Prostate gland (tissue), 2 donors: ENCODE data around the gene PNPLA5. TPM values are rescaled to one million over a fixed set of nuclear protein-coding genes. Genes with fewer than 3 reads are reported as not detected.

Experiments used
- DNase-seq: peaks from one replicate; pipeline ENCODE4 v3.0.0-alpha.2; 2019; ENCODE audit warnings: low spot score
- H3K27ac ChIP-seq, 2 donors: fragments of 200-600 bp; sonication (generic); 2 replicates each; pipeline ENCODE4 v1.5.1; 2017 to 2019
- H3K27me3 ChIP-seq: fragments of 200-600 bp; sonication (generic); replicated peaks from 2 replicates; pipeline ENCODE4 v1.5.1; 2019; ENCODE audit not compliant: insufficient read depth
- H3K36me3 ChIP-seq, 2 donors: fragments of 200-600 bp; sonication (generic); 1 replicate in 1 of 2; 2 replicates in 1 of 2; pipeline versions ENCODE4 v1.5.1 to v1.8.1; 2017 to 2019
- H3K4me1 ChIP-seq: fragments of 200-600 bp; sonication (generic); replicated peaks from 2 replicates; pipeline ENCODE4 v1.5.1; 2019
- H3K4me3 ChIP-seq, 2 donors: fragments of 200-600 bp; sonication (generic); 2 replicates each; pipeline ENCODE4 v1.5.1; 2017 to 2019
- H3K9me3 ChIP-seq: fragments of 200-600 bp; sonication (generic); 2 replicates; pipeline ENCODE4 v1.5.1; 2017
- POLR2A ChIP-seq: fragments of 450-650 bp; IDR thresholded peaks from one replicate; pipeline ENCODE4 v1.6.1; 2016; ENCODE audit warnings: antibody characterized with exemption, mild to moderate bottlenecking
- POLR2AphosphoS5 ChIP-seq: sonication (generic); formaldehyde crosslinking; IDR thresholded peaks from one replicate; pipeline ENCODE4 v1.6.1; 2017; ENCODE audit warnings: antibody characterized with exemption
- WGBS: methylation state at CpG from one replicate; pipeline ENCODE4 v1.1.5; 2018; 5-methylcytosine and 5-hydroxymethylcytosine counted together
- intact Hi-C: fragments of 100-400 bp; cut with DNase I; formaldehyde crosslinking; loops from one replicate; pipeline ENCODE4 v1.14.2; 2022
- total RNA-seq, 2 donors: library from RNA; depleted of rRNA; stranded (reverse); fragments of >200 nt; gene quantifications; one replicate each; pipeline ENCODE4 v1.1.0, GENCODE V29; 2016
- TF ChIP-seq, protein P1 (sequence below), 4 experiments: fragments of 200-600 bp in 2 of 4; fragments of 450-650 bp in 2 of 4; sonication (generic) in 2 of 4; IDR thresholded peaks; 1 replicate in 3 of 4; 2 replicates in 1 of 4; pipeline ENCODE4 v1.5.1; 2016 to 2019; ENCODE audit warnings: antibody characterized with exemption in 4 of 4, mild to moderate bottlenecking in 2 of 4, moderate library complexity in 2 of 4

The PNPLA5 gene
- total RNA-seq, 2 donors from 2014 or later = not detected

DNA sequence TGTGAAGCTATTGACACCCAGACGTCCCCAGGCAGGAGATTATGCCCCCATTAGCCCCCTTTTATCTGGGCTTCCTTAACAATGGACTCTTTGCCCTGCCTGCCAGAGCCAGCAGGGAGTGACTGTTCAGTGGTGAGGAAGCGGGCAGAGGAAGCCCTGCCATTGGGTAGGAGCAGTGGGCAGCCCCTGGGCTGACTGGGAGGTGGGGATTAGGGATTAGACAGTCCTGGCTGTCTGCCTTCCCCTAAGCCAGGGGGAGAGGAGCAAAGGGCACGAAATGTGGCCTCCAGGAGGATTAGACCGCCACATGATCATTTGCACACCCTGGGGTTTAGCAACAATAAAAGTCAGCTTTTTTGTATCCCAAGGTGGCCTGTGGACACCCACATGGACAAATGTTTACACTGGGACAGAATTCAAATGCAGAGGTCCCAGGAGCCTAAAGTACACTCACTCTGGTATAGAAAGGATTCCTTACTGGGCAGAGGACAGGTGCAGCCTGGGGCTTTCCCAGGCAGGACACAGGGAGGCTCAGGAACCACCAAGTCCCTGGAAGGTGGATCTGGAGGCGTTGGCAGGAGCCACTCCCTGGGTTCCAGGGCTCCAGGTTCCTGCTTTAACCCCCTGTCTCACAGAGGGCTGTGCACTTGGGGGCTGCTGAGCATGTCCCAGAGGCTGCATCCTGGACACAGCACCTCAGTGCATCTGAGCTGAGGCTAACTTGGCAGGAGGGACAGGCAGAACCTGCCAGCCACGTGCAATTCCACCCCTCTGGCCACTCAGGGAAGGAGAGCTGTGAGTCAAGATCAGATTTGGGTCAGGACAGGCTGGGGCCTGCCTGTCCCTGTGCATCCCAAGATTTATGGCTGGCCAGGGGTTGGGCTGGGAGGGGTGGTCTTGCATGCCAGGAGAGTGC, 33.9 kb upstream of the PNPLA5 start:
- Histone ChIP-seq H3K4me1 (no peaks in the 10 kb centered on the region), H3K27ac (no peak overlapping the region), H3K27me3 (no peaks in the 10 kb centered on the region), H3K9me3 (no peaks in the 10 kb centered on the region), H3K36me3 (no peaks in the 10 kb centered on the region), H3K4me3 (no peak overlapping the region)
- WGBS = 55% methylated on average over 6 of the region's 6 CpGs
- intact Hi-C loops = no loop called here
- peak; percentile 28 for DNase-seq
- TF ChIP-seq POLR2AphosphoS5 = peak; percentile 57
- TF ChIP-seq, protein P1, sequence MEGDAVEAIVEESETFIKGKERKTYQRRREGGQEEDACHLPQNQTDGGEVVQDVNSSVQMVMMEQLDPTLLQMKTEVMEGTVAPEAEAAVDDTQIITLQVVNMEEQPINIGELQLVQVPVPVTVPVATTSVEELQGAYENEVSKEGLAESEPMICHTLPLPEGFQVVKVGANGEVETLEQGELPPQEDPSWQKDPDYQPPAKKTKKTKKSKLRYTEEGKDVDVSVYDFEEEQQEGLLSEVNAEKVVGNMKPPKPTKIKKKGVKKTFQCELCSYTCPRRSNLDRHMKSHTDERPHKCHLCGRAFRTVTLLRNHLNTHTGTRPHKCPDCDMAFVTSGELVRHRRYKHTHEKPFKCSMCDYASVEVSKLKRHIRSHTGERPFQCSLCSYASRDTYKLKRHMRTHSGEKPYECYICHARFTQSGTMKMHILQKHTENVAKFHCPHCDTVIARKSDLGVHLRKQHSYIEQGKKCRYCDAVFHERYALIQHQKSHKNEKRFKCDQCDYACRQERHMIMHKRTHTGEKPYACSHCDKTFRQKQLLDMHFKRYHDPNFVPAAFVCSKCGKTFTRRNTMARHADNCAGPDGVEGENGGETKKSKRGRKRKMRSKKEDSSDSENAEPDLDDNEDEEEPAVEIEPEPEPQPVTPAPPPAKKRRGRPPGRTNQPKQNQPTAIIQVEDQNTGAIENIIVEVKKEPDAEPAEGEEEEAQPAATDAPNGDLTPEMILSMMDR (IDR thresholded peaks at IDR 0.05) = no peak

DNA sequence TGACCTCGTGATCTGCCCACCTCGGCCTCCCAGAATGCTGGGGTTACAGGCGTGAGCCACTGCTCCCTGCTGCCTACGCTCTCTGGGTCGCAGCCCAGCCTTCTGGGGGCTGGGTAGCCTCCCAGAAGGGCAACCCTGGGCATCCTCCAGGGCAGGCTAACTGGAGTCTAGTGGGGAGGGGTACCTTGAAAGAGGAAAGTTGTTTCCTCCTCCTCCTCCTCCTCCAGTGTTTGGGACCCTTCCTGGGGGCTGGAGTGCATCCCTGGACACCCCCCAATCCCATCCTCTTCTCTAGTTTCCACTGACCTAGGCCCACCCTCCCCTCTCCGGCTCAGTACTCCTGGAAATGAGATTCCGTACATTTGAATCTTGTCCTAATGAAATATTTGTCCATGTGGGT, 33.1 kb upstream of the PNPLA5 start:
- no peak for DNase-seq
- no peaks in the 10 kb centered on the region for H3K36me3 ChIP-seq
- TF ChIP-seq, protein P1 (IDR thresholded peaks at IDR 0.05) = no peak
- TF ChIP-seq POLR2A (no peak), POLR2AphosphoS5 (no peak)
- H3K27me3 ChIP-seq = no peaks in the 10 kb centered on the region
- H3K9me3 ChIP-seq = no peaks in the 10 kb centered on the region
- H3K4me1 ChIP-seq = no peaks in the 10 kb centered on the region
- H3K27ac ChIP-seq = no peak overlapping the region
- 72% methylated on average over 3 of the region's 7 CpGs for WGBS
- no peak overlapping the region for H3K4me3 ChIP-seq
- intact Hi-C loops = no loop called here

DNA sequence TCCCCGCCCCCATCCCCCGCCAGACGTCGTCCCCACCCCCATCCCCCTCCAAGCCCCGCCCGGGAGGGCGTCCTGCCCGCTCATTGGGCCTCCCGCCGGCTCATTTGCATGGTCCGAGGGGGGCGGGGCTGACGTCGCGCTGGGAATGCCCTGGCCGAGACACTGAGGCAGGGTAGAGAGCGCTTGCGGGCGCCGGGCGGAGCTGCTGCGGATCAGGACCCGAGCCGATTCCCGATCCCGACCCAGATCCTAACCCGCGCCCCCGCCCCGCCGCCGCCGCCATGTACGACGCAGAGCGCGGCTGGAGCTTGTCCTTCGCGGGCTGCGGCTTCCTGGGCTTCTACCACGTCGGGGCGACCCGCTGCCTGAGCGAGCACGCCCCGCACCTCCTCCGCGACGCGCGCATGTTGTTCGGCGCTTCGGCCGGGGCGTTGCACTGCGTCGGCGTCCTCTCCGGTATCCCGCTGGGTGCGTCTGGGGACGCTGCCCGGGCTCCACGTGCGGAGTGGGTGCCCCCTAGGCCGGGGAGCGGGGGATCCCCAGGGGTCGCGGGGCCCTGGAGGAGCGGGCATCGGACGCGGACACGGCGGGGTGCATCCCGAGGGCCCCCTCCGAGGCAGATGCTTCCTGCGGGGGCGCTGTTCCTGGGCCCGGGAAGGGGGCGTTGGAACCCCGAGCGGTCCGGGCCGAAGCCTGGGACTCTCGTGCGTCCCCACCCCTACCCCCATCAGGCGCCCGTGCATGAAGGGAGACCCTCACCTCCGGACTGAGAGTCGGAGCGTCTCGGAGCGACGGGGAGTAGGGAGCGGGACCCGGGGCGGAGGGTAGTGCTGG, 32.0 kb upstream of the PNPLA5 start, which contains the start of gene PNPLA3:
Gene PNPLA3 (plus strand): TSS at position 175 of the 834 bp plus-strand sequence. CDS start 107 bp downstream, at position 282.
- 3% methylated on average over 84 of the region's 100 CpGs for WGBS
- DNase-seq = peak; percentile 92
- no peaks in the 10 kb centered on the region for H3K9me3 ChIP-seq
- H3K4me1 ChIP-seq = no peaks in the 10 kb centered on the region
- H3K36me3 ChIP-seq = no peaks in the 10 kb centered on the region
- H3K4me3 ChIP-seq = peak within 1 kb of the TSS; percentile 41 to 48
- no peaks in the 10 kb centered on the region for H3K27me3 ChIP-seq
- TF ChIP-seq, protein P1 (IDR thresholded peaks at IDR 0.05) = no peak
- peak; percentile 68 for TF ChIP-seq POLR2A
- peak; percentile 76 for TF ChIP-seq POLR2AphosphoS5
- intact Hi-C loops = no loop called here
- peak within 1 kb of the TSS in 1 of 2 donors; percentile 20 for H3K27ac ChIP-seq

DNA sequence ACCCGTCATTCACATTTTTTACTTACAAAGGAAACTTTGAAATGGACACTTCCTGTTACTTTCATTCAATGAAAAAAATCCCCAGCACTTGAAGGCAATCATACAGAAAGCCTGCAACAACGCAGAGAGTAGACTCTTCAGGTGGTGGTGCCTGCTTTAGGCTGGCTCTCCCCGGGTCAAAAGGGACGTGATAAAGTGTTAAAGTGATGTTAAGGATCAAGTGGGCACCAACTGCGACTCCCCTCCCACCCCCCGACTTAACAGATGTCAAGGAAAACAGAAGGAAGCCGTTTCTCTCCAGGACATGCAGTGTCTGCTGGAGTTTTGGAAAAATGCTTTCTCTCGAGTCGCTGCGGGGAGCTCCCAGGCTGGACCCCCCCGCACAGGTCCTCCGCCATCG, 31.4 kb upstream of the PNPLA5 start:
- intact Hi-C loops = no loop called here
- Histone ChIP-seq H3K36me3 (no peaks in the 10 kb centered on the region), H3K27me3 (no peaks in the 10 kb centered on the region), H3K4me1 (no peaks in the 10 kb centered on the region), H3K27ac (no peak overlapping the region), H3K9me3 (no peaks in the 10 kb centered on the region), H3K4me3 (peak overlapping the region; percentile 41 to 48)
- no peak for DNase-seq
- no peak for TF ChIP-seq POLR2AphosphoS5
- TF ChIP-seq POLR2A = no peak
- TF ChIP-seq, protein P1 (IDR thresholded peaks at IDR 0.05) = no peak
- WGBS = 2% methylated on average over 11 of the region's 13 CpGs
